ENCODE data around the gene REXO4.
A peak's percentile ranks its signal among the peaks of the same experiment; 100 is the strongest.

DNA sequence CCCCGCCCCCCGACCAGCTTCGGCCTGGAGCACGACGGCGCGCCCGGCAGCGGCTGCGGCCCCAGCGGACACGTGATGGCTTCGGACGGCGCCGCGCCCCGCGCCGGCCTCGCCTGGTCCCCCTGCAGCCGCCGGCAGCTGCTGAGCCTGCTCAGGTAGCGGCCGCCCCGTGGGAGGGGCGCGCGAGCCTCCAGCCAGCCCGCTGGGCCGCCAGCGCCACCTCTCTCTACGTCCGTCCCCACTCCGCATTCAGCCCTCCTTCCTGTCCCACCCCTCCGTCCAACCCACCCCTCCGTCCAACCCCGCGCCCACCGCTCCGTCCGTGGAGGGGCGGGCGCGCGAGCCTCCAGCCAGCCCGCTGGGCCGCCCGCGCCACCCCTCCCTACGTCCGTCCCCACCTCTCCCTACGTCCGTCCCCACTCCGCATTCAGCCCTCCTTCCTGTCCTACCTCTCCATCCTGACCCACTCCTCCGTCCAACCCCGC lies 10.8 kb upstream of the REXO4 start:
- TF ChIP-seq TEAD4 (CRISPR knock-in tag; IDR thresholded peaks at IDR 0.05) (no peak), FOXK1 (CRISPR knock-in tag; IDR thresholded peaks at IDR 0.05) (0 out of 2 replicates have a peak, but pooled peaks have one; percentile 31), ZNF317 (CRISPR knock-in tag; IDR thresholded peaks at IDR 0.05; ENCODE audit: borderline replicate concordance, low read depth) (no peak), ELF4 (CRISPR knock-in tag; IDR thresholded peaks at IDR 0.05; ENCODE audit: low read depth) (no peak), IRF2 (CRISPR knock-in tag; IDR thresholded peaks at IDR 0.05; ENCODE audit: borderline replicate concordance, low read depth) (no peak), NR1H2 (CRISPR knock-in tag; IDR thresholded peaks at IDR 0.05) (no peak), GTF2I (CRISPR knock-in tag; conservative IDR thresholded peaks at IDR 0.05) (no peak), SP1 (CRISPR knock-in tag; conservative IDR thresholded peaks at IDR 0.05) (peak; percentile 56; the same call in 1 of the 2 replicates), MXD4 (CRISPR knock-in tag; IDR thresholded peaks at IDR 0.05; ENCODE audit: borderline replicate concordance) (no peak)
- TF ChIP-seq, protein P1, sequence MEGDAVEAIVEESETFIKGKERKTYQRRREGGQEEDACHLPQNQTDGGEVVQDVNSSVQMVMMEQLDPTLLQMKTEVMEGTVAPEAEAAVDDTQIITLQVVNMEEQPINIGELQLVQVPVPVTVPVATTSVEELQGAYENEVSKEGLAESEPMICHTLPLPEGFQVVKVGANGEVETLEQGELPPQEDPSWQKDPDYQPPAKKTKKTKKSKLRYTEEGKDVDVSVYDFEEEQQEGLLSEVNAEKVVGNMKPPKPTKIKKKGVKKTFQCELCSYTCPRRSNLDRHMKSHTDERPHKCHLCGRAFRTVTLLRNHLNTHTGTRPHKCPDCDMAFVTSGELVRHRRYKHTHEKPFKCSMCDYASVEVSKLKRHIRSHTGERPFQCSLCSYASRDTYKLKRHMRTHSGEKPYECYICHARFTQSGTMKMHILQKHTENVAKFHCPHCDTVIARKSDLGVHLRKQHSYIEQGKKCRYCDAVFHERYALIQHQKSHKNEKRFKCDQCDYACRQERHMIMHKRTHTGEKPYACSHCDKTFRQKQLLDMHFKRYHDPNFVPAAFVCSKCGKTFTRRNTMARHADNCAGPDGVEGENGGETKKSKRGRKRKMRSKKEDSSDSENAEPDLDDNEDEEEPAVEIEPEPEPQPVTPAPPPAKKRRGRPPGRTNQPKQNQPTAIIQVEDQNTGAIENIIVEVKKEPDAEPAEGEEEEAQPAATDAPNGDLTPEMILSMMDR (IDR thresholded peaks at IDR 0.05), result no peak
- TF ChIP-seq, protein P2, sequence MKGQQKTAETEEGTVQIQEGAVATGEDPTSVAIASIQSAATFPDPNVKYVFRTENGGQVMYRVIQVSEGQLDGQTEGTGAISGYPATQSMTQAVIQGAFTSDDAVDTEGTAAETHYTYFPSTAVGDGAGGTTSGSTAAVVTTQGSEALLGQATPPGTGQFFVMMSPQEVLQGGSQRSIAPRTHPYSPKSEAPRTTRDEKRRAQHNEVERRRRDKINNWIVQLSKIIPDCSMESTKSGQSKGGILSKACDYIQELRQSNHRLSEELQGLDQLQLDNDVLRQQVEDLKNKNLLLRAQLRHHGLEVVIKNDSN (CRISPR knock-in tag; IDR thresholded peaks at IDR 0.05), result peak; percentile 33; the same call in 1 of the 2 replicates
- TF ChIP-seq, protein P3, sequence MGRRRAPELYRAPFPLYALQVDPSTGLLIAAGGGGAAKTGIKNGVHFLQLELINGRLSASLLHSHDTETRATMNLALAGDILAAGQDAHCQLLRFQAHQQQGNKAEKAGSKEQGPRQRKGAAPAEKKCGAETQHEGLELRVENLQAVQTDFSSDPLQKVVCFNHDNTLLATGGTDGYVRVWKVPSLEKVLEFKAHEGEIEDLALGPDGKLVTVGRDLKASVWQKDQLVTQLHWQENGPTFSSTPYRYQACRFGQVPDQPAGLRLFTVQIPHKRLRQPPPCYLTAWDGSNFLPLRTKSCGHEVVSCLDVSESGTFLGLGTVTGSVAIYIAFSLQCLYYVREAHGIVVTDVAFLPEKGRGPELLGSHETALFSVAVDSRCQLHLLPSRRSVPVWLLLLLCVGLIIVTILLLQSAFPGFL (CRISPR knock-in tag; IDR thresholded peaks at IDR 0.05; ENCODE audit: borderline replicate concordance), result no peak
- TF ChIP-seq, protein P4, sequence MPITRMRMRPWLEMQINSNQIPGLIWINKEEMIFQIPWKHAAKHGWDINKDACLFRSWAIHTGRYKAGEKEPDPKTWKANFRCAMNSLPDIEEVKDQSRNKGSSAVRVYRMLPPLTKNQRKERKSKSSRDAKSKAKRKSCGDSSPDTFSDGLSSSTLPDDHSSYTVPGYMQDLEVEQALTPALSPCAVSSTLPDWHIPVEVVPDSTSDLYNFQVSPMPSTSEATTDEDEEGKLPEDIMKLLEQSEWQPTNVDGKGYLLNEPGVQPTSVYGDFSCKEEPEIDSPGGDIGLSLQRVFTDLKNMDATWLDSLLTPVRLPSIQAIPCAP (CRISPR knock-in tag; IDR thresholded peaks at IDR 0.05), result no peak
- TF ChIP-seq, protein P5, sequence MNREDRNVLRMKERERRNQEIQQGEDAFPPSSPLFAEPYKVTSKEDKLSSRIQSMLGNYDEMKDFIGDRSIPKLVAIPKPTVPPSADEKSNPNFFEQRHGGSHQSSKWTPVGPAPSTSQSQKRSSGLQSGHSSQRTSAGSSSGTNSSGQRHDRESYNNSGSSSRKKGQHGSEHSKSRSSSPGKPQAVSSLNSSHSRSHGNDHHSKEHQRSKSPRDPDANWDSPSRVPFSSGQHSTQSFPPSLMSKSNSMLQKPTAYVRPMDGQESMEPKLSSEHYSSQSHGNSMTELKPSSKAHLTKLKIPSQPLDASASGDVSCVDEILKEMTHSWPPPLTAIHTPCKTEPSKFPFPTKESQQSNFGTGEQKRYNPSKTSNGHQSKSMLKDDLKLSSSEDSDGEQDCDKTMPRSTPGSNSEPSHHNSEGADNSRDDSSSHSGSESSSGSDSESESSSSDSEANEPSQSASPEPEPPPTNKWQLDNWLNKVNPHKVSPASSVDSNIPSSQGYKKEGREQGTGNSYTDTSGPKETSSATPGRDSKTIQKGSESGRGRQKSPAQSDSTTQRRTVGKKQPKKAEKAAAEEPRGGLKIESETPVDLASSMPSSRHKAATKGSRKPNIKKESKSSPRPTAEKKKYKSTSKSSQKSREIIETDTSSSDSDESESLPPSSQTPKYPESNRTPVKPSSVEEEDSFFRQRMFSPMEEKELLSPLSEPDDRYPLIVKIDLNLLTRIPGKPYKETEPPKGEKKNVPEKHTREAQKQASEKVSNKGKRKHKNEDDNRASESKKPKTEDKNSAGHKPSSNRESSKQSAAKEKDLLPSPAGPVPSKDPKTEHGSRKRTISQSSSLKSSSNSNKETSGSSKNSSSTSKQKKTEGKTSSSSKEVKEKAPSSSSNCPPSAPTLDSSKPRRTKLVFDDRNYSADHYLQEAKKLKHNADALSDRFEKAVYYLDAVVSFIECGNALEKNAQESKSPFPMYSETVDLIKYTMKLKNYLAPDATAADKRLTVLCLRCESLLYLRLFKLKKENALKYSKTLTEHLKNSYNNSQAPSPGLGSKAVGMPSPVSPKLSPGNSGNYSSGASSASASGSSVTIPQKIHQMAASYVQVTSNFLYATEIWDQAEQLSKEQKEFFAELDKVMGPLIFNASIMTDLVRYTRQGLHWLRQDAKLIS (CRISPR knock-in tag; IDR thresholded peaks at IDR 0.05; ENCODE audit: borderline replicate concordance), result no peak
